ENCODE measurements around the gene PRDM16. TPM values are rescaled to one million over a fixed set of nuclear protein-coding genes. Genes with fewer than 3 reads are reported as not detected.

PRDM16 gene
- polyA plus RNA-seq, 1 donor from 2014 or later = 0.21 TPM

- Histone ChIP-seq H4K20me1 (ENCODE audit: insufficient read depth) (no peaks in the 10 kb centered on the region), H3K27me3 (ENCODE audit: insufficient read depth, low read depth, low read length) (peaks cover 20% of the 10 kb centered on the region), H3K9ac (ENCODE audit: low read length) (peak overlapping the region; percentile 36), H3K4me2 (ENCODE audit: low read length) (no peak overlapping the region), H3K9me3 (ENCODE audit: low read length) (no peaks in the 10 kb centered on the region), H3F3A (ENCODE audit: insufficient read depth, low read length, poor library complexity, severe bottlenecking) (no peaks in the 10 kb centered on the region), H2AFZ (ENCODE audit: low read depth, low read length) (no peak overlapping the region), H3K79me2 (replicated peaks; ENCODE audit: insufficient read depth, low read length) (no peaks in the 10 kb centered on the region), H3K4me3 (ENCODE audit: low read length) (peak overlapping the region; percentile 56), H3K27ac (ENCODE audit: low read length) (no peak overlapping the region), H3K9me2 (ENCODE audit: insufficient read depth, low read length) (no peaks in the 10 kb centered on the region), H3K36me3 (ENCODE audit: insufficient read depth, low read length) (no peaks in the 10 kb centered on the region)
- TF ChIP-seq POLR2AphosphoS5 (IDR thresholded peaks at IDR 0.05) (no peak), RAD21 (conservative IDR thresholded peaks at IDR 0.05) (no peak), EP300 (conservative IDR thresholded peaks at IDR 0.05; ENCODE audit: poor library complexity, severe bottlenecking) (no peak), SMC3 (conservative IDR thresholded peaks at IDR 0.05; ENCODE audit: poor library complexity) (no peak), MXI1 (conservative IDR thresholded peaks at IDR 0.05; ENCODE audit: poor library complexity, severe bottlenecking) (no peak), EZH2 (IDR thresholded peaks at IDR 0.05; ENCODE audit: borderline replicate concordance, insufficient read depth, low read length, poor library complexity, severe bottlenecking) (no peak), TAF1 (IDR thresholded peaks at IDR 0.05; ENCODE audit: low read depth) (no peak), REST (IDR thresholded peaks at IDR 0.05; ENCODE audit: borderline replicate concordance) (no peak), CTCF (IDR thresholded peaks at IDR 0.05; ENCODE audit: poor library complexity, severe bottlenecking) (no peak)
These were observed 325.3 kb downstream of the PRDM16 start for GRCh38 chr1:3393987-3394920.

- Histone ChIP-seq H3K79me2 (replicated peaks; ENCODE audit: insufficient read depth, low read length) (no peaks in the 10 kb centered on the region), H3K27ac (ENCODE audit: low read length) (no peak overlapping the region), H3K27me3 (ENCODE audit: insufficient read depth, low read depth, low read length) (peaks cover 20% of the 10 kb centered on the region)
These were observed 327.4 kb downstream of the PRDM16 start for GRCh38 chr1:3396411-3396810.

More at GRCh38 chr1:3396411-3396810, 327.4 kb downstream of the PRDM16 start:
- no peaks in the 10 kb centered on the region for H4K20me1 ChIP-seq (ENCODE audit: insufficient read depth)
- no peaks in the 10 kb centered on the region for H3K36me3 ChIP-seq (ENCODE audit: insufficient read depth, low read length)
- TF ChIP-seq REST (IDR thresholded peaks at IDR 0.05; ENCODE audit: borderline replicate concordance) (no peak), POLR2AphosphoS5 (IDR thresholded peaks at IDR 0.05) (no peak)
- H3K4me3 ChIP-seq (ENCODE audit: low read length) = no peak overlapping the region
- no peak overlapping the region for H3K4me2 ChIP-seq (ENCODE audit: low read length)
- no peak overlapping the region for H2AFZ ChIP-seq (ENCODE audit: low read depth, low read length)
- no peak overlapping the region for H3K9ac ChIP-seq (ENCODE audit: low read length)
- H3K9me2 ChIP-seq (ENCODE audit: insufficient read depth, low read length) = no peaks in the 10 kb centered on the region
- H3F3A ChIP-seq (ENCODE audit: insufficient read depth, low read length, poor library complexity, severe bottlenecking) = no peaks in the 10 kb centered on the region
- H3K9me3 ChIP-seq (ENCODE audit: low read length) = no peaks in the 10 kb centered on the region

Data from neural cell (in vitro differentiated cells).